Activated CD8-positive, alpha-beta memory T cell treated with anti-CD3 and anti-CD28 coated beads, Interleukin-2, amount 50 U/mL, for 1 hour (primary cell): ENCODE data around the gene PTPN21.

ENCODE experiments used
- DNase-seq: peaks from one replicate; pipeline ENCODE4 v3.0.0-alpha.2; 2020; ENCODE audit errors: extremely low read depth

Gene PTPN21

GRCh38 chr14:88554457-88555286, at the start of gene PTPN21:
TSS of gene PTPN21 (minus strand) at chr14:88555007. CDS start at chr14:88550417, 4,590 bp downstream.
- no peak for DNase-seq

DNA sequence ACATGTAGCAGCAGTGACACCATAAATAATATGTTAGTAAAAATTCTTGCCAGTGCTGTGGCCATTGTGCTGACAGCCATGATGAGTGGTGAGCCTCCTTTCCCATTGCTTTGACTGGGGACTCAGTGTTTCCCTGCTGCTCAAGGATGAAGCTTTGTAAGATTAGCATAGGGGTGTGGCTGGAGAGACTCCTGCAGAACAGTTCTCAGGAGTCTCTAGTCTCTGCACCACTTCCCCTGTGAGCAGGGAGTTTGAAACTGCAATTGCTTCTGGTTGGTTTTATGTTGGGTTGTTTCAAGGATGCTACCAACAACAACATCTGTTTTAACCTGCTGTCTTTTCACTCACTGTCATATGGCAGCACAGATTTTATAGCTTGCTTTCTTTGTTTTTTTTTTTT, 49.4 kb upstream of the PTPN21 start:
- DNase-seq = no peak

DNA sequence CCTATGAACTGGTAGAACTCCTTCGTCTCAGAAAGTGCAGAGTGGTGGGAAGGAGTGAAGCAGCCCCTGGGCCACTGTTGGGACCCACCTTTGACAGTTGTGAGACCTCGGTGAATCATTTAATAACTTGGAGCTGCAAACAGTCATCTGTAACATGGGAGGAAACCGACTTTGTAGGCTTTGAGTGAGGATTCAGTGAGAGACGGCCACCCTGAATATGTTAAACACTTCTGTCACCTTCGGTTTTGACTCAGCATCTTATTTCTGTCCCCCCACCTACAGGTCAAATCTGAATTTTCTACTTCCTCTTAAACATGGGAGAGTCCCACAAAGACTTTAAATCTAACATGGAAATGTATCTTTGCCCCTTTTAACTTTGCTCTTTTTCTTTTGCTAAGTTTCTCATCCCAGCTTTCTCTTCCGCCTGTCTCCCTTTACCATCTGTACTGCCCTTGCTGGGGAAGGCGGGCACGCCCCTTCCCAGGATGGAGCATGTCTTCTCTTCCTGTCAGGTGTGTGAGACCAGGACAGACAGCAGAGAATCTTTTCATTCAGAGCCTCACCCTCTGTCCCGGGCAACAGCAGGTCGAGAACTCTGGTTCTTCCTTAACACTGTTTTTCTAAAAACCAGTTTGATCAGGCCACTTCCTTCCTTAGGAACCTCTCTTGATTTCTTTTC, 45.1 kb upstream of the PTPN21 start:
- DNase-seq = no peak

GRCh38 chr14:88599326-88599725, 44.5 kb upstream of the PTPN21 start:
- DNase-seq = no peak

DNA sequence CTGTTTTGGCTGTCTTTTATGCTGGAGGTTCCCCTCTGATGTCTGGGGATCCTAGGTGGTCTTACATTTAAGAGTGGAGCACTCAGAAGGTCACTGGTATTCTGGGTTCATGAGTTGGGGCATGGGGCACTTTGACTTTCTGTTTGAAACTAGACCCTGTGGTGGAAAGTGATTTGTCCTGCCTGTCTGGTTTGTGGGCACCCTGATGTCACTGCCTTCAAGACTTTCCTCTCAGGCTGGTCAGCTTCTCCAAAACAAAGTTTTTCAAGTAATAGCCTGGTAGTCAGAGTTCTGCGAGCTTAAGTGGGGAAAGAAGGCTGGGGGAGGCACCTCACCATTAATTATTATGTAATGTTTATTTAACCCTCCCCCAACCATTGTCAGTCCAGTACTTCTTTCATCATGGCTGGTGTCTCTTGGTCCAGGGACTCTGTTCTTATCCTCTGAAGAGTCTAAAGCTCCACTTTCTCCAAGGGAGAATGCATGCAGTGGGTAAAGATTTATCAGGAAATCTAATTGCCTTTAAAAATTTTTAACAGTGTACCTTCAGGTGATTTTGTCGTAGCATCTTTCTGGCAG, 43.4 kb upstream of the PTPN21 start:
- no peak for DNase-seq

DNA sequence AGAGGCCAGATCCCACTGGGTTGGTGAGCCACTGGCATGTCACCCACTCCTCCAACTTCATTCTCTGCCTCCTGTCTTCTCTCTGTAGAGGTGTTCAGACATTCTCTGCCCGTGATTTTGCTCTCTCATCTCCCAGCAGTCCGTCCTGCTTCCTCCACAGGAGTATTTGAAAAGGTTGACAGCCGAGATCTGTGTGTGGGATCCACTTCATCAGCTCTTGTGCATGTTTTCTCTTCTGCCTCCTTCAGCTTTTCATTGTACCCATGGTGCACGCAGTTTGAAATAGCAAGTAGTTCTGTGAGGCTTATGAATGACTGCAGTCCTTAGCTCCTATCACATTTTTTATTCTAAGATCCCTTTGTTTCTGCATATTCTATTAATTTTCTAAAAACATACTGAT, 42.8 kb upstream of the PTPN21 start:
- no peak for DNase-seq

GRCh38 chr14:88597038-88597437, 42.2 kb upstream of the PTPN21 start:
- no peak for DNase-seq

DNA sequence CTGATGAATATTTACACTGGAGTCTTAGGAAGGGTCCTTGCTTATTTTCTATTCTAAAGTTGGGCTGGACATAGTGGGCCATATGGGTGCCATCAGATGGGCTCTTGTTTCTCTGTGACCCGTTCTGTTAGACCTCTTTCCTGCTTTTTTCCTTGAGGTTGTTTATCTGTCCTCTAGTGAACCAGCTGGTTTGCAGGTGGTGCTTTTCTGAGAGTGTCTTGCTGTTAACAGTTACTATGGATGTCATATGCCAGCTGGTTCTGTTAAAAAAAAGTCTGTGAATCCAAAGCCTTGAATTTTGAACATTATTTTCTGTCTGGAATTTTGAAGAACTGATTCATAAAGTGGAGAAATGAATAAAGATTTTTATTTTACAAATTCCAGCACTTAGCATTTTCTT, 37.2 kb upstream of the PTPN21 start:
- no peak for DNase-seq

DNA sequence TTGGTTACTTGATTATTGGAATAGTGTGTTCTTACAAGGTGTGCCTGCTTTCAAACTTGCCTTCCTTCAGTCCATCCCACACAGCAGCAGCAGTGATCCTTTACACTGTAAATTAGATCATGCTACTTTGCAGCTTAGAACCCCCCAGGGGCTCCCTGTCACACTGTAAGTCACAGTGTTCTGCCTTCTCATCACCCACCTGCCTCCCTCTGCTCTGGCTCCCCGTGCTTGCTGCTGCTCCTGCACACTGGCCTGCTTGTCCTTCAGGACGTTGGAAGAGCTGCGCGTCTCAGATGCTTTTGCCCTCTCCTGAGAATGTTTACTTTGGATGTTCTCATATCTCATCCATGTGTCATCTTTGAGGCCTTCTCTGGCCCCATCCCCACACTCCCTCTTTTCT, 35.4 kb upstream of the PTPN21 start:
- DNase-seq = no peak

GRCh38 chr14:88588081-88588480, 33.3 kb upstream of the PTPN21 start:
- no peak for DNase-seq

DNA sequence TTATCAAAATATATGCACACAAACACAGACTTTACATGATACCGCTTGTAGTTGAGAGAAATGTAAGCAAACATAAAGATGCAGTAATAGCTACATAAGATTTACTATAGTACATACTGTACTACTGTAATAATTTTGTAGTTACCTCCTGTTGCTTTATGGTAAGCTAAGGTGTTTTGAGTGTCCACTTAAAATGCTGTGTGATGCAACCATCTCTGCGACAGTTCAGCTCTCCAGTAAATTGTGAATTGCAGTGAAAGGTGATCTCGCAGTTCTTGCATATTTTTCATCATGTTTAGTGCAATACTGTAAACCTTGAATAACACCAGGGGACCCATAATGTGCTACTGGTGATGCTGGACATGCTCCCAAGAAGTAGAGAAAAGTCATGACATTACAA, 29.6 kb upstream of the PTPN21 start:
- no peak for DNase-seq

DNA sequence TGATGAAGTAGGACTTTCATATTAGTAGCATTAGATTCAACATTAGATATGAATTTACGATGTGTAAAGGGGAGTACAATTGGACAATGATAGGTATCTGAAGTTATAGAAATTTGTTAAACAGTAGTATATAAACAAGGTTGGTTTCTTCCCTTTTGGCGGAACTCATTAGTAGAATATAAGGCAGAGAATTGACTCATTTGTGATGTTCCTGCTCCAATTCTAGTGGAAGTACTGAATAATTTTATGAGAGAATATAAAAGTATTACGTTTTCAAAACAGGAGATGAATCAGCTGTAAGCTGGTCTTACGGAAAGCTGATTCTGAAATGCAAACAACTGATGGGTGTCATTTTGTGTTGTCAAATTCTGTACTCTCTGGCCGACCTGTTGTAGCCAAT, 21.4 kb upstream of the PTPN21 start:
- DNase-seq = no peak

DNA sequence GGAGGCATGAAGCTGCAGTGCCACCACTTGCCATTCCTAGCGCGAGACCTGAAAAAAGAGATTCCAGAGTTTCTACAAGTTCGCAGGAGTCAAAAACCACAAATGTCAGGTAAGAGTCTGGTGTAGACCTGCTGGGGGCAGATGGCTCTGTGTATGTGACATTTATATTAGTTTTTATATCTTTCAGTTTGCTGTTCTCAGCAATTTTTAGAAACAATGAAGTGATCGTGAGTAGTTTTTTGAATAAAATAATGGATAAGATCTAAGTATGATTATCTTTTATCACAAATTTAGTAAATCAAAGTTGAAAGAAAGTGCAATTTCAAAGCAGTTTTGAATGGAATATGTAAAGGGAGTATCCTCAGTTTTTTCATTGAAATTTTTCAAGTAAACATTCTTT, 17.3 kb upstream of the PTPN21 start:
- DNase-seq = no peak

- DNase-seq = no peak
These were observed 13.4 kb upstream of the PTPN21 start for GRCh38 chr14:88568196-88568595.

DNA sequence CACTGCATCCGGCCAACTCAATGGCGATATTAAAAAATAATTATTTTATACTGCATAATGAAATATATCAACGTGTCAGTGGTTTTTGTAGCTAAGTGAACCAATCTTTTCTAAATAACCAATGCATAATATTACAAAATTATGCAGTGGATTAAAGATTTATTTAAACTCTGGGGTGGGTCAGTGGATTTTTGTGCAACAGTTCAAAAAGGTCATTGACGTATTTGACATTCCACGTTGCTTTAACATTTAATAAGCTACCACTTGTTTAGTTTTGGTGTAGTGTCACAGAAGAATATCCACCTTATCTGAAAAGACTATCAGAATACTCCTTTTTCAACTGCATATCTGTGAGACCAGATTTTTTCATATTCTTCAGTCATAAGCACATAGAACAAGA, 10.6 kb upstream of the PTPN21 start:
- no peak for DNase-seq

DNA sequence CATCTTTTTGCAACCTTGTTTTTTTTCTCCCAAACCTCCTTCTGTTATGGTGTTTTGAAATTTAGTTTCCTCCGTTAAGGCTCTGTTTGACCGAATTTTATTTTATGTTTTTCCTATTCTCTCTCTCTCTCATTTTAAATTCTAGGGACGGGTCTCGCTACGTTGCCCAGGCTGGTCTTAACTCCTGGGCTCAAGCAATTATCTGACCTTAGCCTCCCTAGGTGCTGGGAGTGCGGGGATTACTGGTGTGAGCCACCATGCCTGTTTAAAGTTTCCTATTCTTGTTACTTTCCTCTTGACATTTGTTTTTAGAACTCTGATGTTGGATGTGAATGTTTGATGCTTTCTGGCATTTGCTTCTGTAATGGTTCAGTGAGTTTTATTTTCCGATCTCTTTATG, 9.0 kb upstream of the PTPN21 start:
- DNase-seq = no peak

DNA sequence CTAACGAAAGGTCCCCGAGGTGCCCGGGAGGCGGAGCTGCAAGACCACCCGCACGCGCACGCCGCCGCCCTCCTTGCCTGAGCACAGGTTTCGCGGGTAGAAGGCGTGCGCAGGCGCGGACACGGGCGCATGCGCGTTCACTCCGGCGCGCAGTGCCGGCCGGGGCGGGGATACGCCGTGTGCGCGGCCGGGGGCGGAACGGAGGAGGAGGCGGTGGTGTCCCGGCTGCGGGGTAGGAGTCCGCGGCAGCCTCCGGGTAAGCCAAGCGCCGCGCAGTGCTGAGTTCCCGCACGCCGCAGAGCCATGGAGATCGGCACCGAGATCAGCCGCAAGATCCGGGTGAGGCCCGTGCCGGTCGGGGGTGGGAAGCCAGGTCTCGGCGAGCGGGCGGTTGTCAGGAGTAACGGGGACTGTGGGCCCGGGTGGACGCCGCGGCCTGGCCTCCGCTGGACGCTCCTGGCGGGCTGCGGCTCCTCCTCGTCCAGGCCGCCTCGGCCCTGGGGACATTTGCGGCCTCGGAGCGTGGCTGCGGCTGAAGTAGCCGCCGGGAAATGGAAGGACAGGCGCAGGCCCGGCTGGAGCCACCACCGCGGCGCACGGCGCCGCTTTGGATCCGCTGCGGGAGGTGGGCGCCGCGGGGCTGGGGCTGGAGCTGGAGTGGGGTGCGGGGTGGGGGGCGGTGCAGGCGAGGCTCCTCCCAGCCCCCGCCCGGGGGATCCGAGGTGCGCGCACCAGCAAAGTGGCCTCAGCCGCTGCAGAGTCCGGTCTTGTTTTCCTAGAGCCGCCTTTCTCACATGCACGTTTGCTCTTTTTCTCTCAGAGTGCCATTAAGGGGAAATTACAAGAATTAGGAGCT, 8.3 kb upstream of the PTPN21 start, which contains the start of gene ZC3H14:
Gene ZC3H14, plus strand, starts transcription at position 207 of the 856 bp plus-strand sequence. Its CDS starts 97 bp downstream, at position 304.
- DNase-seq = peak; percentile 53

GRCh38 chr14:88562532-88562830, 7.7 kb upstream of the PTPN21 start:
- no peak for DNase-seq

- DNase-seq = no peak
These were observed 5.0 kb upstream of the PTPN21 start for GRCh38 chr14:88559852-88560251.

GRCh38 chr14:88556581-88556980, 1.8 kb upstream of the PTPN21 start:
- no peak for DNase-seq

- DNase-seq = no peak
These were observed 836 bp downstream of the PTPN21 start for GRCh38 chr14:88553886-88554456.

- no peak for DNase-seq
These were observed 1.9 kb downstream of the PTPN21 start for GRCh38 chr14:88552876-88553275.
